Osteocyte (in vitro differentiated cells): ENCODE measurements around the gene CAMK2D. TPM values are rescaled to one million over a fixed set of nuclear protein-coding genes. Genes with fewer than 3 reads are reported as not detected.

ENCODE experiments used
- DNase-seq: peaks from one replicate; pipeline ENCODE4 v3.0.0; 2021; ENCODE audit warnings: mixed read lengths; ENCODE audit not compliant: unreplicated experiment; ENCODE audit errors: extremely low spot score
- H3K27ac Mint-ChIP-seq: one replicate; pipeline ENCODE4 v1.8.0; 2021; ENCODE audit warnings: mild to moderate bottlenecking, mixed read lengths; ENCODE audit not compliant: unreplicated experiment
- H3K27me3 Mint-ChIP-seq: one replicate; pipeline ENCODE4 v1.8.0; 2021; ENCODE audit warnings: mixed read lengths; ENCODE audit not compliant: unreplicated experiment
- H3K36me3 Mint-ChIP-seq: one replicate; pipeline ENCODE4 v1.8.0; 2021; ENCODE audit warnings: mixed read lengths; ENCODE audit not compliant: unreplicated experiment
- H3K4me1 Mint-ChIP-seq: one replicate; pipeline ENCODE4 v1.8.0; 2021; ENCODE audit warnings: mixed read lengths; ENCODE audit not compliant: unreplicated experiment
- H3K4me3 Mint-ChIP-seq: one replicate; pipeline ENCODE4 v1.8.0; 2021; ENCODE audit warnings: mild to moderate bottlenecking, moderate library complexity, mixed read lengths; ENCODE audit not compliant: unreplicated experiment
- H3K9me3 Mint-ChIP-seq: one replicate; pipeline ENCODE4 v1.8.0; 2021; ENCODE audit warnings: mixed read lengths; ENCODE audit not compliant: unreplicated experiment
- CTCF ChIP-seq: fragments of 200-600 bp; sonication (generic); IDR thresholded peaks from 2 replicates; pipeline ENCODE4 v1.5.0; 2021; ENCODE audit warnings: antibody characterized with exemption, mild to moderate bottlenecking, moderate library complexity
- total RNA-seq: library from RNA; stranded (reverse); gene quantifications from 2 replicates; pipeline ENCODE4 v1.2.1, GENCODE V29; 2021

The CAMK2D gene
- total RNA-seq, 1 donor from 2014 or later: 84.3 TPM

GRCh38 chr4:113744667-113745240, 16.8 kb downstream of the CAMK2D start:
- no peak for DNase-seq
- TF ChIP-seq CTCF: no peak
- Mint-ChIP-seq H3K36me3 (peaks cover 25% of the 10 kb centered on the region), H3K27me3 (no peaks in the 10 kb centered on the region), H3K27ac (no peak overlapping the region), H3K4me1 (peaks cover 11% of the 10 kb centered on the region), H3K9me3 (no peaks in the 10 kb centered on the region), H3K4me3 (no peak overlapping the region)

GRCh38 chr4:113743690-113744089, 17.8 kb downstream of the CAMK2D start:
- no peak for TF ChIP-seq CTCF
- no peaks in the 10 kb centered on the region for H3K27me3 Mint-ChIP-seq
- H3K36me3 Mint-ChIP-seq: peaks cover 25% of the 10 kb centered on the region
- H3K9me3 Mint-ChIP-seq: no peaks in the 10 kb centered on the region
- no peak for DNase-seq
- peaks cover 18% of the 10 kb centered on the region for H3K4me1 Mint-ChIP-seq
- no peak overlapping the region for H3K27ac Mint-ChIP-seq
- H3K4me3 Mint-ChIP-seq: no peak overlapping the region

DNA sequence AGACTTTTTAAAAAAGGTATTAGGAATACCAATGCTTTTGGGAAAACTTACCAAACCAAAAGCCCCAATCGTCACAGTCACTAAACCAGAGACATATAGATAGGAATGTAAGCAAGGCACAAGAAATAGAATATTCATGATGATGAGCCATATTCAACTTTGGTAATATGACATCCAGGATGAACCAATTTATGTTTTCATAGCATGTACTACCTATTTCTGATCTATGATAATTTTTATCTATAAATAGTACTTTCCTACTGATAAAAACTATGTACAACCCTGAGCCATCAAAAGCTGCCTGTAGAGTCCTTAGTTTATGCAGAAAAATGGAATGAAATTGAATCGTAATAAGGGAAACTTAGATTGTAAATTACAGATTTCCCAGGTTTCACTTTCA, 18.9 kb downstream of the CAMK2D start:
- DNase-seq: no peak
- Mint-ChIP-seq H3K4me3 (no peak overlapping the region), H3K36me3 (peaks cover 17% of the 10 kb centered on the region), H3K27me3 (no peaks in the 10 kb centered on the region), H3K27ac (no peak overlapping the region), H3K9me3 (no peaks in the 10 kb centered on the region), H3K4me1 (peaks cover 28% of the 10 kb centered on the region)
- no peak for TF ChIP-seq CTCF

DNA sequence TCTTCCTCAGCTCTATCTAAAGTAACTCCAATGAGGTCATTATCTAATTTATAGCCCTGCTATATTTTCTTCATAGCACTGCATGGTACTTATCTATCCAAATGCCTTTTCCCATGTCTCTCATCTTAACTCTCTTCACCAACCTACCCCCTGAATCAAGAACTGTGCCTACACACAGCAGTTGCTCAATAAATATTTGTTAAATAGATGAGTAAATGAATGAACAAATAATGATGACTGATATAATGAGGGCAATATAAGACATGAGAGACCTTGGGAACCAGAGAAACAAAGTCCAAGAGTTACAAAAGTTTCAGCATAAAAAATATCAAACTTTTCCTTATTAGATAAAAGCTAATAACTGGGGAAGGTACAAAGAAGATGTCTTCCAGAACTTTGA, 19.6 kb downstream of the CAMK2D start:
- H3K27ac Mint-ChIP-seq: no peak overlapping the region
- H3K27me3 Mint-ChIP-seq: no peaks in the 10 kb centered on the region
- no peak for DNase-seq
- TF ChIP-seq CTCF: no peak
- peaks cover 15% of the 10 kb centered on the region for H3K36me3 Mint-ChIP-seq
- no peaks in the 10 kb centered on the region for H3K9me3 Mint-ChIP-seq
- H3K4me3 Mint-ChIP-seq: no peak overlapping the region
- peaks cover 33% of the 10 kb centered on the region for H3K4me1 Mint-ChIP-seq

DNA sequence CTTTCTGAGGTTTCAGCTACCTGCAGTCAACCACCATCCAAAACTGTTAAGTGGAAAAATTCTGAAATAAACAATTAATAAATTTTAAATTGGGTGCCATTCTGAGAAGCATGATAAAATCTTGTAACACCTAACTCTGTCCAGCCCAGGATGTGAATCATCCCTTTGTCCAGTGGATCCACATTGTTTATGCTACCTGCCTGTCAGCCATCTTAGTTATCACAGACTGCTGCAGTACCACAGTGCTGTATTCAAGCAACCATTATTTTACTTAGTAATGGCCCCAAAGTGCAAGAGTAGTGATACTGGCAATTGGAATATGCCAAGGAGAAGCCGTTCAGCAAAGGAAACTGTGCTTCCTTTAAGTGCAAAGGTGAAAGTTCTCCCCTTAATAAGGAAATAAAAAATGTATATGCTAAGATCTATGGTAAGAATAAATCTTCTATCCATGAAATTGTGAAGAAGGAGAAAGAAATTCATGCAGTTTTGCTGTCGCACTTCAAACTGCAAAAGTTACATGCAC, 20.6 kb downstream of the CAMK2D start:
- Mint-ChIP-seq H3K36me3 (peaks cover 17% of the 10 kb centered on the region), H3K4me3 (no peak overlapping the region), H3K27me3 (no peaks in the 10 kb centered on the region), H3K9me3 (no peaks in the 10 kb centered on the region), H3K27ac (no peak overlapping the region), H3K4me1 (peaks cover 44% of the 10 kb centered on the region)
- DNase-seq: no peak
- no peak for TF ChIP-seq CTCF
